ENCODE data around the gene CEP68. TPM values are rescaled to one million over a fixed set of nuclear protein-coding genes. Genes with fewer than 3 reads are reported as not detected.
"Not testable (repeated sequence)": the region's sequence is repeated elsewhere in the genome, so short reads cannot be mapped to it uniquely, and the experiment has no call there.

CEP68 gene
- total and polyA plus RNA-seq, 12 donors: 5.6 to 19.3 (median 10.7) TPM

- intact Hi-C loops (cut with DNase I): loop anchor here in 1 of 2 donors (10.0 kb wide), 1 partner anchor 58 kb away; no protein-coding TSS in a partner anchor
- no peak overlapping the region for H3K27ac ChIP-seq
- H3K9me3 ChIP-seq (replicated peaks in 1 of 3): no peaks in the 10 kb centered on the region
- no peak for TF ChIP-seq POLR2A (IDR thresholded peaks at IDR 0.05)
- TF ChIP-seq, protein P1, sequence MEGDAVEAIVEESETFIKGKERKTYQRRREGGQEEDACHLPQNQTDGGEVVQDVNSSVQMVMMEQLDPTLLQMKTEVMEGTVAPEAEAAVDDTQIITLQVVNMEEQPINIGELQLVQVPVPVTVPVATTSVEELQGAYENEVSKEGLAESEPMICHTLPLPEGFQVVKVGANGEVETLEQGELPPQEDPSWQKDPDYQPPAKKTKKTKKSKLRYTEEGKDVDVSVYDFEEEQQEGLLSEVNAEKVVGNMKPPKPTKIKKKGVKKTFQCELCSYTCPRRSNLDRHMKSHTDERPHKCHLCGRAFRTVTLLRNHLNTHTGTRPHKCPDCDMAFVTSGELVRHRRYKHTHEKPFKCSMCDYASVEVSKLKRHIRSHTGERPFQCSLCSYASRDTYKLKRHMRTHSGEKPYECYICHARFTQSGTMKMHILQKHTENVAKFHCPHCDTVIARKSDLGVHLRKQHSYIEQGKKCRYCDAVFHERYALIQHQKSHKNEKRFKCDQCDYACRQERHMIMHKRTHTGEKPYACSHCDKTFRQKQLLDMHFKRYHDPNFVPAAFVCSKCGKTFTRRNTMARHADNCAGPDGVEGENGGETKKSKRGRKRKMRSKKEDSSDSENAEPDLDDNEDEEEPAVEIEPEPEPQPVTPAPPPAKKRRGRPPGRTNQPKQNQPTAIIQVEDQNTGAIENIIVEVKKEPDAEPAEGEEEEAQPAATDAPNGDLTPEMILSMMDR (IDR thresholded peaks at IDR 0.05): no peak
- no peaks in the 10 kb centered on the region for H3K27me3 ChIP-seq
- WGBS, 4 donors: 75 to 84% (median 80%) methylated on average over 7 of the region's 7 CpGs
- DNase-seq: no peak
- no peak overlapping the region for H3K4me3 ChIP-seq
- peaks cover 30 to 67% of the 10 kb centered on the region in 2 donors for H3K4me1 ChIP-seq (replicated peaks in 1 of 2)
- H3K36me3 ChIP-seq (replicated peaks in 1 of 2): no peaks in the 10 kb centered on the region
These were observed 66.1 kb downstream of the CEP68 start for GRCh38 chr2:65122313-65122712.

DNA sequence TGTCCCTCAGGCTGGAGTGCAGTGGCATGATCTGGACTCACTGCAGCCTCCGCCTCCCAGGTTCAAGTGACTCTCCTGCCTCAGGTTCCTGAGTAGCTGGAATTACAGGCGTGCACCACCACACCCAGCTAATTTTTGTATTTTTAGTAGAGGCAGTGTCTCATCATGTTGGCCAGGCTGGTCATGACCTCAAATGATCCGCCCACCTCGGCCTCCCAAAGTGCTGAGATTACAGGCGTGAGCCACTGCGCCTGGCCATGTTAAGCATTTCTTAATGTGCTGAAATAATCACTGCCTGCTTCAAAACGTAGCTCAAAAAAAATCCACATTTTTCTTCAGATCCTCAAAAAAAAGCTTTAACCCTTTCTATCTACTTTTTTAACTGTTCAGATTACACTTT lies 69.2 kb downstream of the CEP68 start:
- Histone ChIP-seq H3K4me1 (replicated peaks in 1 of 2) (peaks cover 37 to 62% of the 10 kb centered on the region in 2 donors), H3K4me3 (peak overlapping the region in 1 of 4 donors; percentile 2), H3K27ac (peak overlapping the region in 3 of 5 donors; percentile 37 to 98 (median 39))
- peak in 6 of 7 donors; percentile 49 to 68 (median 54) for DNase-seq
- intact Hi-C loops (cut with DNase I): loop anchor here in 1 of 2 donors (10.0 kb wide), 1 partner anchor 61 kb away; no protein-coding TSS in a partner anchor
- not testable (repeated sequence) for H3K9me3 ChIP-seq (replicated peaks in 1 of 3); H3K36me3 ChIP-seq (replicated peaks in 1 of 2); H3K27me3 ChIP-seq
- 31 to 57% (median 36%) methylated on average over 7 of the region's 7 CpGs for WGBS, 4 donors

DNA sequence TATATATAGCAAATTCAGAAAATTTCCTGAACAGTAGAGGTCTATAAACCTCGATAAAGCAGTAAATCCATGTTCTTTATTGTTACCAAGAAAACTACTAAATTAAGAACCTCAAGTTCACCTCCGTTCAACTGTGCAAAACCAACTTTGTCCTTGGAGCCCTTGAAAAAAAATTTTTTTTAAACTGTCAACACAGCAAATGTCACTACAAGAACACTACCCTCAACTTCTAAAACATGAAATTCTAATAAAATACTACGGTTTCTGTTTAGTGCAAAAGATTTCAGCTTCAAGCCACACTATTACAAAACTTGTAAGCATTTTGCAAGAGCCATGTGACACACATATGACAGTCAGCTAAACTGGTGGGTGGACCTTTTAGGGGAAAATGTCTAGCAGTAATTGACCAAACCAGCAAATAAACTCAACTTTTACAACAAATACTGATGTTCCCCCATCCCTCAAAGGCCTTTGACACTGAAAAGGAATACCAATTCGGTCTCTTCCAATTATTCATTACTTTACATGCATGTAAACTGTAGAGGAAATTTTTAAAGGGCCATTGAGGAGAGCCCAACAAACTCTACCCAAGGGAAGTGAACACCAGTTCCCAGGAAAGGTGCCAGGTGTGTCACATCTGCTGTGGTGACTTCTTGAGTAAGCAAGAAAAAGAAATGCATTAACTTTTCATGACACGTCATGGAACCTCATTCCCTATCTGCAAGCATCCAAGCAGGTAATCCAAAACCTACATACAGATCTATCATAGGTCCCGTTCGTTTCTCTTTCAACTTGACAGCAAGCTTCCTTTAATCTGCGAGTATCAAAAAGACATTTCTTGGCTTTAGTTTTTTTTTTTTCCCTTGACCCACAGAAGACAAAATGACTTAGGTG lies 72.3 kb downstream of the CEP68 start:
- peak overlapping the region; percentile 4 to 95 (median 72) for H3K4me3 ChIP-seq
- TF ChIP-seq, protein P1 (IDR thresholded peaks at IDR 0.05): no peak
- TF ChIP-seq POLR2A (IDR thresholded peaks at IDR 0.05): peak in 1 of 2 donors; percentile 22
- no peaks in the 10 kb centered on the region for H3K36me3 ChIP-seq (replicated peaks in 1 of 2)
- peak in 5 of 7 donors; percentile 28 to 54 (median 48) for DNase-seq
- H3K27ac ChIP-seq: peak overlapping the region; percentile 95 to 100 (median 98)
- peaks cover 37 to 58% of the 10 kb centered on the region in 2 donors for H3K4me1 ChIP-seq (replicated peaks in 1 of 2)
- no peaks in the 10 kb centered on the region for H3K9me3 ChIP-seq (replicated peaks in 1 of 3)
- intact Hi-C loops (cut with DNase I): loop anchor here in 1 of 2 donors (10.0 kb wide), 1 partner anchor 64 kb away; no protein-coding TSS in a partner anchor
- H3K27me3 ChIP-seq: no peaks in the 10 kb centered on the region
- 5 to 7% (median 7%) methylated on average over 8 of the region's 8 CpGs for WGBS, 4 donors

GRCh38 chr2:65129286-65129825 lies 73.1 kb downstream of the CEP68 start:
- Histone ChIP-seq H3K27ac (peak overlapping the region; percentile 95 to 100 (median 98)), H3K36me3 (replicated peaks in 1 of 2) (no peaks in the 10 kb centered on the region), H3K4me1 (replicated peaks in 1 of 2) (peaks cover 35 to 50% of the 10 kb centered on the region in 2 donors), H3K4me3 (peak overlapping the region; percentile 63 to 100 (median 88)), H3K27me3 (no peaks in the 10 kb centered on the region), H3K9me3 (replicated peaks in 1 of 3) (no peaks in the 10 kb centered on the region)
- intact Hi-C loops (cut with DNase I): loop anchor here in 1 of 2 donors (10.0 kb wide), 1 partner anchor 65 kb away; no protein-coding TSS in a partner anchor
- peak in 6 of 7 donors; percentile 60 to 72 (median 69) for DNase-seq
- WGBS, 4 donors: 0 to 2% (median 0%) methylated on average over 4 to 29 of the region's 29 CpGs
- TF ChIP-seq, protein P1 (IDR thresholded peaks at IDR 0.05): no peak
- no peak for TF ChIP-seq POLR2A (IDR thresholded peaks at IDR 0.05)
